GM18499 (cell line): Measurements from ENCODE around the gene OR2AT4.
"Not testable (repeated sequence)": the region's sequence is repeated elsewhere in the genome, so short reads cannot be mapped to it uniquely, and the experiment has no call there.

Source experiments
- ATAC-seq: cut with Tn5 transposase; IDR thresholded peaks from one replicate; pipeline ENCODE4 v1.9.1; 2021; ENCODE audit warnings: moderate number of reproducible peaks; ENCODE audit not compliant: insufficient read depth, unreplicated experiment

OR2AT4 gene

DNA sequence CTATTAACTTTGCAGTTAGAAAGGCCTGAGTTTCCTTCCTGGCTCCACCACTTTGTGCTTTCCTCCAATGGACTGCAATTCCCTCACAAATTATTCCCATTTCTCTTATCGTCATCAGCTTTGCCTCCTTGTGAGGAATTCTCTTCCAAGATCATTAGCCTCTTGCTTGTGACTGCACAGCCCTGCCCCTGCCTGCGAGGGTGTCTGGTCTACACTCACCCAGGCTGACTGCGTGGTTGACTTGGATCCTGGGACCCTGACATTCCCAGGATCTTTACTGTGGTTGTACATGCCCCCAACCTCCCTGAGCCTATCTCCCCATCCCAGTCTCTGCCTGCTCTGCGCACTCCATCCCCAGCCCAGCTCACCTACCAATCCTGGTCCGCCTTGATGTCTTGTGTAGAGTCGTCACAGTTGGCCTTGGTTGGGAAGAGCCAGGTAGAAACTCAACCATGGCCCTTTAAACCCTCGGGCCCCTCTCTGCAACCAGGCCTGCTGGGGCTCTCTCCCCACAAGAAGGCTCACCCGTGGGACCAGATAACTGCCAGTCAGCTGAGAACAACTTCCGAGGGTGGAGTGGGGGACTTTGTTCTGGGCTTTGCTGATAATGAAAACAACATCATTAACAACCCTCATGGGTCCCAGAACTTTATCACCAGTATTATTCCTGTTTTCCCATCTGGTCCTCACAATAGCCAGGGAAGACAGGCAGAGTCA, at the start of gene OR2AT4:
OR2AT4 (minus strand) TSS at position 421 of the 717 bp plus-strand sequence.
- no peak for ATAC-seq

DNA sequence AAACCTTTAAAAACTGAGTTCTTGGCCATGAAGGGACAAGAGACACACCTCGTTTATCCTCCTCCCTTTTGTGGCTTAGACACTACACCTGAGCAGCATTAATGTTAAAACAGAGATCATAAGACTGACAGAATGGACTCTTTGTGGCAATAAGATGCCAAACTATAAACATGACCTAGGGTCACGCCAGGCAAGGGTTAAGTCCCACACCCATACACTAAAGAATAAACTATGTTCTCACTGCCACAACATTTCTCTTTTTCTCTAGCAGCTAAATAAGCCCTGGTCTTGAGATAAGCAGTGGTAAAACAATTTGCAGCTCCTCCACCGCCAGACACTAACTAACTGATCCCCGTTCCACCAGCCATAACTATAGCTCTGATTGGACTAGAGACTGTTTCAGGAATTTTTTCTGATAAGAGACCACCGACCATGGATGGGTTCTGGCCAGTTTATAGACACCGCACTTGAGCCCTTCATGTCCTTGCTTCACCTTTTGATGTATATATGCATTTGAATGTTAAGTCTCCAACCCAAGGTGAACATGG, 49.4 kb upstream of the OR2AT4 start:
- ATAC-seq, result no peak

DNA sequence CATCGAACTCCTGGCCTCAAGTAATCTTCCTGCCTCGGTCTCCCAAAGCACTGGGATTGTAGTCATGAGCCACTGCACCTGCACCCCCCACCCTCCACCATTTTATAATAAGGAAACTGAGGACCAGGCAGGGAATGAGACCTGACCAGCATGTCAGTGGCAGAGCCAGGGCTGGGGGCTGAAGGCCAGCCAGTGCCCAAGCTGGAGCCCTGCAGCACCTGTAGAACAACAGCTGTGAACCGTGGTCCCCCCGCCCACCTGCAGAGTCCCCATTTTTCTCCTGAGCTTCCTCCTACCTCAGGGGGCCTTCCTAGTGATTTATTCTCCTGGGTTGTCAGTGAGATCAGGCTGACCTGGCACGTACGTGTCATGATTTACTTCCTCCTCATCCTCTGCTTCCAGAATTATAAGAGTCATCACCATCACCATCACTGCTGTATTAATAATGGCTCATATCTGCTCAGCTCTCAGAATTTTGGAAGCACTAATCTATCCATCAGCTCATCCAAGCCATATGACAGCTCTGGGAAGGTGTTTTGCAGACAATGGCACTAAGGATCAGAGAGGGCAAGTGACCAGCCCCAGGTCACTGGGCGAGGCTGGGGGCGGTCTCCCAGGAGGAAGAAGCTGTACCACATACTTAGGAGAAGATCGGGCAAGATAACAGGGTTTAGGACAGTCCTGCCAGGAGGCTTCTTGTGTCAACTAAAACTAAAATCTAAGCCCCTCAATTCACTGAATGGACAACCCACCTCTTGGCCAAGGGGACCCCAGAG, 48.7 kb upstream of the OR2AT4 start:
- ATAC-seq, result no peak

DNA sequence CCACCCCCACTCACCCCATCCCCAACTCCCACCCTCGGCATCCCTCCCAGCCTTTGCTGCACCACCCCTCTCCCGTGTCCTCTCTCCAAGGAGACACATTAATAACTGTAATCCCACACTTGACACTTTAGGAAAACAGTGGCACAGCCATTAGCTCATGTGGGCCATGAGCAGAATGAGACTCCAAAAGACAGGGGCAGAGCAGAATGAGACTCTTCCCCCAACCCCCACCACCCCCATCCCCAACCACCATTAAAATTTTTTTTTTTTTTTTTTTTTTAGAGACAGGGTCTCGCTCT, 48.0 kb upstream of the OR2AT4 start:
- no peak for ATAC-seq

DNA sequence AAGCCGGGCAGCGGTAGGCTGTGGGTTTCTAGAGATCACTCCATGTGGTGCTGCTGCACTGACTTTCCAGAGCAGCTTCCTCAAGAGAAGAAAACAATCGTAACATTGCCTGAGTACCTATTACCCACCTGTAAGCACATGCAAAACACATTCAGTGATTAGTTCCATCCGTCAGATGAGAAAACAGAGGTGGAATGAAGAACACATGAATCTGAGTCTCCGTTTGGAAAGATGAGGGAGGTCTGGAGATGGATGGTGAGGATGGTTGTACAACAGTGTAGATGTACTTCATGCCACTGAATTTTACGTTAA, 46.7 kb upstream of the OR2AT4 start:
- ATAC-seq, result no peak

DNA sequence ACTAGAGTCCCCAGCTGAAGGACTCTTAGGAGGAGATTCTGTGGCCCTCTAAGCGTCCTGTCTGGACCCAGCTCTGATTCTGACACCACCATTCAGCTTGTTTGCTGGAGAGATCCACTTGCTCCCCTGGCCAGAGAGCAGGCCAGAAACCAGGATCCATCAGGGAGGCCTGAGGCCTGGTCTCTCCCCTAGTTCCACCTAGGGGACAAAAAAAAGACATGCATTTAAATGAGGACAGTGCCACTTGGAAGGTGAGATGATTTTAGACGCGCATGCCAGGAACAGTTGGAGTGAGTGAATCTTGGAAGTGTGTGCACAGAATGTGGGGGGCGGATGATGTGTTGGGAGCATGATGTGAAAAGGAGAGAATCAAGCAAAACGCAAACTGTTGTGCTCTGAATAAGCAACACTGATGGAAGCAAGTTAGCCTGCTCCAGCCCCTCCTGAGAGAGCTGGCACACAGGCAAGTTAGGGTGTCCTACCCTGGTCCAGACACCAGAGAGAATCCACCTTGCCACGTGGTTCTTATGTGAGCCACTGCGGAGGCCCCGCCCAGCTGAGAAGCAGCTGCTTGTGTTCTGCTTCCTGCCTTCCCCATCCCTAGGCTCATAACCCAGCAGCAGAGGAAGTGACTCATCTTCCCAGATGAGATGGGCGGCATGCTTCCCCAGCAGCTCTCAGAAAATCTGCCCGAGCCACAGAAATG, 46.2 kb upstream of the OR2AT4 start:
- no peak for ATAC-seq

DNA sequence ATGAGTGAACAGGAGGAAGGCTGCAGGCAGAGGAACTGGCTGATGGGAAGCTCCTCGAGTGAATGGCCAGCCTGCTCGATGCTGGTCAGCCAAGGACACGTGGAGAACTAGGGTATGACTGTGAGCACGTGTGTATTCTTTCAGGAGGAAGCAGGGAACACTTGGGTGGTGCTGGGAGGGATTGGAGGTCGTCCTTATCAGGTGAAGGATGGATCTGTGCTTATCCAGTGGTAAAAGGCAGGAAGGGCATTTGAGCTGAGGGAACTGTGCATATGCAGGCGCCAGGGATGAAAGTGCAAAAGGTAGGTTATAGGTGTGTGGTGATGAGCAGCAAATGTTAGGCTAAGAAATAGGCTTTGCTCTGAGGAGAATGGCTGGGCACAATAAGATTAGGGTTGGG, 44.5 kb upstream of the OR2AT4 start:
- no peak for ATAC-seq

DNA sequence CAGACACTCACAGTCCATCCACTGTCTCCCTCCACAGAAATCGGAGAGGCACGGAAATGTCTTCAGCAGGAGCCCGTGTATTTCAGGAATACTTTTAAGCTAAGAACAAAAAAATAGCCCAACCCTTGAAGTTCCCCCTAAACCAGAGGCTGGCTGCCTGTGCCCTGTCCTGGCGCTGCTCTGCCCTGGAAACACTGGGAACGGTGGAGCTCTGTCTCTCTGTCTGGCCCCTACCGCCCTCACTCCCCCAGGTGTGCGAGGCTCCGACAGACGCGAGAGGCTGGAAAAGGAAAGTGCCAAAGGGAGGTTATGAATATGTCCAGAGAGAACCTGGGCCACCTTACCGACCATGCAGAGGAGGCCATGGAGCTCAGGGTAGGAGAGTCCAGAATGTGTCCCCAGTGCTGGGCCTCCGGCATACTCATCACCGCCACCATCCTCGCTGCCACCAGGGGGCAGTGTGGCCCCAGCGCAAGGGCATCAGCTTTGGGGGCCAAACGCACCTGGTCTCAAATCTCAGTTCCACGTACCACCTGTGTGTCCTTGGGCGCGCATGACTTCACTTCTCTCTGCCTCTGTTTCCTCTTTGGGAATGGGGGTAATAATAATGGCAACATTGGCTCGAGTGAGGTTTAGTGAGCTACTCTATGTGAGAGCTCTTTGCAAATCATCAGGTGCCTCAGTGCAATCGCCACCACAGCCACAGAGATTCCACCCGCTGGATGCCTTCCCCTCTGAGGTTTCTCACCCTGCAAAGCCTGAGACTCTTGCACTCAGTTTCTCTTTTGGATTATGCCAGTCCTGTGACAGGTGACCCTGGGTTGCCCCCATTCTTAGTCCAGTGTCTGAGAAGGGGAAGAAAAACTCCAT, 43.8 kb upstream of the OR2AT4 start:
- ATAC-seq, result no peak

DNA sequence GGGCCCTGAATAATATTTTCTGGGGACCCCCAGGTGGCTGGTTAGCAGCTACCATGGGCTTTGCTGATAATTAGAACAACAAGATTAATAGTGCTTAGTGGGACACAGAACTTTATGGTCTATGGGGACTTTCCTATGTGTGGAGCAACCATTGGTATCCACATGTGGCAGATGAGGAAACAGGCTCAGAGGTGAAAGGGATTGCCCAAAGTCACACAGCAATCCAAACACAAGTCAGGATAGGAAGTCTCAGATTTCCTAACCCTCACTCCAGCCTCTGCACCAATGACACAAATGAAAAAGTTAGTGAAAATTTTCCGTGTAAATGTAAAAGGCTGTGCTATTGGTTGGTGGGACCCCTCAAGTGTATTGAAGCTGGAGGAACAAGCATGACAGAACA, 39.0 kb upstream of the OR2AT4 start:
- no peak for ATAC-seq

DNA sequence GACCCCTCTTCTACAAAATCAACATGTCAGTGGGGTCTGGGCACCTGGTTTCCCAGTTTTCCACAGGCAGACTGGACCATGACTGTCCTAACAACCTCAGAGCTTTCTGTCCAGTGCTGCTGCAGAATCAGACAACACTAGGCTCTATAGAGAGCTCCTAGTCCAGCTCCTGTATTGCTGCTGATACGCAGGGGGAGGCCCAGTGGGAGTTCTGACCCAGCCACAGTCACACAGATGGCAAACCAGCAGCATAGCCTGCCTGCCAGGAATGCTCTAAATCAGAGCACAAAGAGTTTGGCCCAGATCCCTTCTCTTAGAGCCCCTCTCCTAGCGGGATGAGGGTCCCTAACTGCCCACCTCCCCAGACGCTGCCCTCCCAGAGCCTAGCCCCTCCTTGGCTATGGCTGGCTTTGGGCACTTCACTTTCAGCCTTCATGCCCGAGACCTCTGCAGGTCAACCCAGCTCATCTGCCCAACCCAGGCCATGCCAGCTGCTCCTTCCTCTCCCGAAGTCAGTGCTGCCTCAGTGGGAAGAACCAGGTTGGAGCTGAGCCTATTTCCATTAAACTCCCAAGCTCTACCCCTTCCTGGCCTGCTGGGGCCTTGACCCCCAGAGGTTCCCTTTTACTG, 38.5 kb upstream of the OR2AT4 start:
- ATAC-seq, result no peak

DNA sequence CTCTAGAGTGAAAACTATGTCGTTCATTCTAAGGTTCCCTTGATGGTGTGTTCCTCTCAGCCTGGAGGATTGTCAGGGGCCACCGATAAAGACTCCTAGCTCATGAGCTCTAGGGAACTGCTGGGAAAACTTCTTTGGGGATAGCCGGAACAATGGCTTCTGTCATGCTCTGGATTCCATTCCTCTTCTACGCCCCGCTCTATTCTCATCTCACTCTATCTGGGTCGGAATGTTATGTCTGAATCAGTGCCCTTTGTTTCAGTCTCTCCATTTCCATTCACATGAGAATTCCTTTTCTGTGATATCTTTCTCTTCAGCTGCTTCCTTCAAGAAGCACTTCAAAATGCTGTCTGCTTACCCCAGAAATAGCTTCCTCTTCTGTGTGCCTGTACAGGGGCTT, 37.3 kb upstream of the OR2AT4 start:
- ATAC-seq, result no peak

DNA sequence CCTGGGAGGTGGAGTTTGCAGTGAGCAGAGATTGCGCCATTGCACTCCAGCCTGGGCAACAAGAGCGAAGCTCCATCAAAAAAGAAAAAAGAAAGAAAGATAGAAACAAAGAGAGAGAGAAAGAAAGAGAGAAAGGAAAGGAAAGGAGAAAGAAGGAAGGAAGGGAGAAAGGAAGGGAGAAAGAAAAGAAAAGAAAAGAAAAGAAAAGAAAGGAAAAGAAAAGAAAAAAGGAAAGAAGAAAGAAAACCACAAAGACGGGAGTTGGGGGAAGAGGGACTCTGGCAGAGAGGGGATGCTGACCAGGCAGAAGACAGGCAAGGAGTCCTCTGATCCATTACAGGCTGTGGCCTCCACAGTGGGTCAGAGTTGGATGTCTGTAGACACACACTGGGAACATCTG, 35.4 kb upstream of the OR2AT4 start:
- no peak for ATAC-seq

DNA sequence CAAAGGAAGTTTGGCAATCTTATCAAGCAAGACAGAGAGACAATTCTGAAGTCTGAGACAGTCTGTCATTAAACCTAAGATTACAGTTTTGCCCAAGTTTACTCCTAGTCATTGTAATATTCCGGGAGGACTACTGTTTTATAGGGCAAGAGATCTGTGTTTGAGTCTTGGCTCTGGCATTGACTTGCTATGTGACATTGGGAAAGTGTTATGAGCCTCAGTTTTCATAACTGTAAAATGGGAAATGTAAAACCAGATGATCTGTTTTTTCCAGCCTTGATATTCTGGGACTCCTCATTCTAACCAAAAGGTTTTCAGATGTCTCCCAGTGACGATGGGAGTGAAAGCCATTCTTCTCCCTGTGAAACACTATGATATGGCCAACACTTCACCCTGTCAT, 29.9 kb upstream of the OR2AT4 start:
- no peak for ATAC-seq

DNA sequence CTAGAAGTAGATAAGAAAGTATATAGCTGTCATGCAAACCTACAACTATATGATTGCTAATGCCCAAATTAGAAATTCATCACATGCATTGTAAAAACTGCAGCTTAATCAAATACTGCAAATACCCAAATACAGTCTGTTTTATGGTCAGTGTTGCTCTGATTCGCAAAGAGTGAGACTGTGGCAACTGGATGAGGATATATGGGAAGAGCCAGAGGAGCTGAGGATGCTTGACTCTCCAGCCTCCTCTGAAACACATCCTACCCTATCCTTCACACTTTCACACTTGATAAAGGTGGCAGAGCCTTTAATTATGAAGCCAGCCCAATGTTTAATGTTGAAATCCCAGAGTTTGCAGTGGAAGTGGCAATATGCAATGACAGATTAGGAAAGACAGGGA, 21.9 kb upstream of the OR2AT4 start:
- ATAC-seq, result no peak

DNA sequence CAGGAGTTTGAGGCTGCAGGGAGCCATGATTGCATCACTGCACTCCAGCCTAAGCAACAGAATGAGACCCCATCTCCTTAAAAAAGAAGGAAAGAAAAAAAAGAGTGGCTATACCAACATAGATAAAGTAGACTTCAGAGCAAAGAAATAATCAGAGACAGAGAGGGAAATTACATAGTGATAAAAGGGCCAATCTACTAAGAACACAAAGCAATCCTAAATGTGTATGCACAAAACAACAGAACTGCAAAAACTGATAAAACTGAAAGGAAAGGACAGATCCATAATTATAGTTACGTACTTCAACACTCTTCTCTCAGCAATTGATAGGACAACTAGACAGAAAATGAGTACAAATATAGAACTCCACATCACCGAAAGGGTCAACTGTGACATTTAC, 17.8 kb upstream of the OR2AT4 start:
- no peak for ATAC-seq

DNA sequence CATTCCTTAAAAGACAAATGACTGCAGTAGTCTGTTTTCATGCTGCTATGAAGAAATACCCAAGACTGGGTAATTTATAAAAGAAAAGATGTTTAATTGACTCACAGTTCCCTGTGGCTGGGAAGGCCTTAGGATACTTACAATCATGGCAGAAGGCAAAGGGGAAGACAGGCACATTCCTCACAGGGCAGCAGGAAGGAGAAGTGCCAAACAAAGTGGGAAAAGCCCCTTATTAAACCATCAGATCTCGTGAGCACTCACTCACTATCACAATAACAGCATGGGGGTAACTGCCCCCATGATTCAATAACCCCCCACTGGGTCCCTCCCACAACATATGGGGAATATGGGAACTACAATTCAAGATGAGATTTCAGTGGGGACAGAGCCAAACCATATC, 16.4 kb upstream of the OR2AT4 start:
- no peak for ATAC-seq

DNA sequence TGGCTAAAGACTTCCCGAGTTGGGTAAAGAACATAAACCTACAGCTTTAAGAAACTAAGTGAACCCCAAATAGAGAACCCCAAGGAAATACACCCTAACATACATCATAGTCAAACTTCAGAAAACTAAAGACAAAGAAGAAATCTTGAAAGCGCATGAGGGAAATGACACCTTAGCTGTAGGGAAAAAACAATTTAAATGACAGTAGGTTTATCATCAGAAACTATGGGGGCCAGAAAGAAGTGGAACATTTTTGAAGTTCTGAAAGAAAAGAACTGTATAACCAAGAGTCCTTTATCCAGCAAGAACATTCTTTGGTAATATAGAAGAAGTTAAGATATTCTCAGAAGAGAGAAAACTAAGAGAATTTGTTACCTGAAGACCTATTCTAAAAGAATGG, 15.5 kb upstream of the OR2AT4 start:
- ATAC-seq, result no peak

DNA sequence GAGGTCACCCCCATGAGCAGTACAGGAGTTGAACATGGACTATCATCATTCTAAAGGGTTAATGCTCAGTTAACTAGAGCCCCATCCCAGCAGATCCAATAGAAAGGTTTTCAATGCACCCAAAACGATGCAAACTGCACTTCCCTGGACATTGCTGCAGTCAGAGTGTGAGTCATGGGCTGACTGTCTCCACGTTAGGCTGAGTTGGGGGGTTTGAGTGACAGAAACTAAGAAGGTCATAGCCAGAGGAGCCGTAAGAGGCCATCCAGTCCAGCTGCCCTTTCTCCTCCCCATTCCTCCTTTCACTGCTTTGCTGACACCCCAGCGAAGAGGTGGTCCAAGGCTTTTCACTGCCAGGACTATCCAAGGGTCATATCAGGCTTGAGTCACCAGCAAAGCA, 10.5 kb upstream of the OR2AT4 start:
- ATAC-seq, result no peak

DNA sequence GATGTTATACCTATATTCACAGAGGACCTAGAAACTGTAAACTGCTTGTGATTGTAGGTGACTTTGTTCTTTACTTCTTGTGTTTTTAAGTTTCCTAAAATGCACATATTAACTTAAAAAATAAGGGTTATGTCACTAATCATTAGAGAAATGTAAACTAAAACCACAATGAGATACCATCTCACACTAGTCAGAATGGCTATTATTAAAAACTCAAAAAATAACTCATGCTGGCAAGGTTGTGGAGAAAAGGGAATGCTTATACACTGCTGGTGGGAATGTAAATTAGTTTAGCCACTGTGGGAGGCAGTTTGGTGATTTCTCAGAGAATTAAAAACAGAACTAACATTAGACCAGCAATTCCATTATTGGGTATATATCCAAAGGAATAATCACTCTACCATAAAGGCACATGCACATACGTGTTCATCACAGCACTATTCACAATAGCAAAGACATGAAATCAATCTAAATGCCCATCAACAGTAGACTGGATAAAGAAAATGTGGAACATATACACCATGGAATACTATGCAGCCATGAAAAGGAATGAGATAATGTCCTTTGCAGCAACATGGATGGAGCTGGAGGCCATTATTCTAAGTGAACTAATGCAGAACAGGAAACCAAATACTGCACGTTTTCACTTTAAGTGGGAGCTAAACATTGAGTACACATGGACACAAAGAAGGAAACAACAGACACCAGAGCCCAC, 9.4 kb upstream of the OR2AT4 start:
- not testable (repeated sequence) for ATAC-seq
